ENCODE results near the gene ATP13A3. TPM values are rescaled to one million over a fixed set of nuclear protein-coding genes. Genes with fewer than 3 reads are reported as not detected.
A peak's percentile ranks its signal among the peaks of the same experiment; 100 is the strongest.
"Not testable (repeated sequence)": the region's sequence is repeated elsewhere in the genome, so short reads cannot be mapped to it uniquely, and the experiment has no call there.

Gene ATP13A3
- total RNA-seq, 1 donor from 2014 or later, result 80.3 TPM

- Mint-ChIP-seq H3K27me3 (peaks cover 7% of the 10 kb centered on the region), H3K9me3 (peaks cover 6% of the 10 kb centered on the region), H3K36me3 (peaks cover 11% of the 10 kb centered on the region), H3K4me1 (ENCODE audit: unreplicated experiment) (peaks cover 36% of the 10 kb centered on the region), H3K4me3 (peak overlapping the region; percentile 96), H3K27ac (no peak overlapping the region)
- DNase-seq (ENCODE audit: extremely low spot score, unreplicated experiment), result no peak
- TF ChIP-seq CTCF (conservative IDR thresholded peaks at IDR 0.05), result no peak
These were observed 2.2 kb downstream of the ATP13A3 start for GRCh38 chr3:194484614-194485013.

GRCh38 chr3:194483850-194484249 is 3.0 kb downstream of the ATP13A3 start:
- no peak for TF ChIP-seq CTCF (conservative IDR thresholded peaks at IDR 0.05)
- H3K4me1 Mint-ChIP-seq (ENCODE audit: unreplicated experiment), result peaks cover 36% of the 10 kb centered on the region
- H3K27me3 Mint-ChIP-seq, result peaks cover 6% of the 10 kb centered on the region
- peaks cover 11% of the 10 kb centered on the region for H3K36me3 Mint-ChIP-seq
- DNase-seq (ENCODE audit: extremely low spot score, unreplicated experiment), result no peak
- H3K27ac Mint-ChIP-seq, result no peak overlapping the region
- peaks cover 6% of the 10 kb centered on the region for H3K9me3 Mint-ChIP-seq
- no peak overlapping the region for H3K4me3 Mint-ChIP-seq

GRCh38 chr3:194482830-194483229 is 4.0 kb downstream of the ATP13A3 start:
- not testable (repeated sequence) for DNase-seq (ENCODE audit: extremely low spot score, unreplicated experiment); H3K27me3 Mint-ChIP-seq; H3K4me3 Mint-ChIP-seq; H3K27ac Mint-ChIP-seq; H3K9me3 Mint-ChIP-seq
- Mint-ChIP-seq H3K36me3 (peaks cover 11% of the 10 kb centered on the region), H3K4me1 (ENCODE audit: unreplicated experiment) (peaks cover 36% of the 10 kb centered on the region)

GRCh38 chr3:194482196-194482593 is 4.6 kb downstream of the ATP13A3 start:
- Mint-ChIP-seq H3K27me3 (no peaks in the 10 kb centered on the region), H3K27ac (no peak overlapping the region), H3K4me3 (no peak overlapping the region), H3K4me1 (ENCODE audit: unreplicated experiment) (peaks cover 36% of the 10 kb centered on the region), H3K36me3 (peaks cover 11% of the 10 kb centered on the region), H3K9me3 (no peaks in the 10 kb centered on the region)
- DNase-seq (ENCODE audit: extremely low spot score, unreplicated experiment), result no peak
- no peak for TF ChIP-seq CTCF (conservative IDR thresholded peaks at IDR 0.05)

- no peak for TF ChIP-seq CTCF (conservative IDR thresholded peaks at IDR 0.05)
- H3K36me3 Mint-ChIP-seq, result peaks cover 11% of the 10 kb centered on the region
- no peak overlapping the region for H3K4me3 Mint-ChIP-seq
- H3K27ac Mint-ChIP-seq, result peak overlapping the region; percentile 46
- peaks cover 36% of the 10 kb centered on the region for H3K4me1 Mint-ChIP-seq (ENCODE audit: unreplicated experiment)
- DNase-seq (ENCODE audit: extremely low spot score, unreplicated experiment), result no peak
- H3K27me3 Mint-ChIP-seq, result no peaks in the 10 kb centered on the region
- no peaks in the 10 kb centered on the region for H3K9me3 Mint-ChIP-seq
These were observed 5.1 kb downstream of the ATP13A3 start for GRCh38 chr3:194481525-194482195.

GRCh38 chr3:194481103-194481502 is 5.7 kb downstream of the ATP13A3 start:
- Mint-ChIP-seq H3K4me1 (ENCODE audit: unreplicated experiment) (peaks cover 36% of the 10 kb centered on the region), H3K9me3 (no peaks in the 10 kb centered on the region), H3K36me3 (peaks cover 11% of the 10 kb centered on the region), H3K27ac (peak overlapping the region; percentile 46), H3K4me3 (no peak overlapping the region), H3K27me3 (no peaks in the 10 kb centered on the region)
- no peak for TF ChIP-seq CTCF (conservative IDR thresholded peaks at IDR 0.05)
- no peak for DNase-seq (ENCODE audit: extremely low spot score, unreplicated experiment)

Measured in type B pancreatic cell (in vitro differentiated cells).